PC-3 (cell line): ENCODE results near the gene TRPC3.

ENCODE experiments used
- CTCF ChIP-seq: fragments of 300-600 bp; sonication (generic); conservative IDR thresholded peaks from 2 replicates; pipeline ENCODE4 v1.5.1; 2017; ENCODE audit warnings: antibody characterized with exemption, low read depth, mild to moderate bottlenecking, low read length
- EZH2 ChIP-seq: fragments of 300-600 bp; sonication (generic); IDR thresholded peaks from one replicate; pipeline ENCODE4 v1.6.1; 2017; ENCODE audit warnings: antibody characterized with exemption, mild to moderate bottlenecking, low read length; ENCODE audit not compliant: unreplicated experiment
- EZH2phosphoT487 ChIP-seq: fragments of 300-600 bp; sonication (generic); IDR thresholded peaks from 2 replicates; pipeline ENCODE4 v1.6.1; 2018; ENCODE audit warnings: mild to moderate bottlenecking, antibody characterized with exemption, low read length, borderline replicate concordance

- TF ChIP-seq CTCF (no peak), EZH2phosphoT487 (no peak), EZH2 (no peak)
Measured at GRCh38 chr4:121829511-121829910, 122.3 kb downstream of the TRPC3 start.
